GM12878 (cell line): ENCODE measurements around the gene CACNA1D. TPM values are rescaled to one million over a fixed set of nuclear protein-coding genes. Genes with fewer than 3 reads are reported as not detected.

ENCODE experiments used
- ATAC-seq: fragments of 200-7000 bp; cut with Tn5 transposase; 3 replicates; pipeline ENCODE4 v1.9.1; 2020; ENCODE audit warnings: mild to moderate bottlenecking, moderate library complexity
- BruUV-seq: library from RNA; stranded (reverse); fragments of 400-500 nt; replicated peaks from 2 replicates; lab custom pipeline; 2021; lab: Mats Ljungman, UMichigan
- CTCF ChIA-PET: fragments of 300-600 bp; sonication (Branson Sonifier 250); formaldehyde crosslinking; extraction: SDS; loops from one replicate; lab custom pipeline; 2021; ENCODE audit warnings: inconsistent platforms; lab: Yijun Ruan, JAX
- POLR2A ChIA-PET: fragments of 350-600 bp; formaldehyde crosslinking; extraction: SDS; loops from one replicate; lab custom pipeline; 2021; ENCODE audit warnings: inconsistent platforms; lab: Charles Lee
- RAD21 ChIA-PET: fragments of 300-600 bp; sonication (Branson Sonifier 250); formaldehyde crosslinking; loops from one replicate; lab custom pipeline; 2023; ENCODE audit warnings: antibody characterized with exemption; ENCODE audit not compliant: unreplicated experiment; lab: Charles Lee
- SMC1A ChIA-PET: fragments of 300-600 bp; sonication (Branson Sonifier 250); formaldehyde crosslinking; loops from one replicate; lab custom pipeline; 2023; ENCODE audit not compliant: unreplicated experiment, uncharacterized antibody; lab: Charles Lee
- DNase-seq: peaks from one replicate; pipeline ENCODE4 v3.0.0-alpha.2; 2011; ENCODE audit warnings: low read depth, low spot score
- FAIRE-seq: peaks from 3 replicates; lab custom pipeline; 2011; peaks lifted over from hg19 to GRCh38; lab: Jason Lieb, UNC
- H2AFZ ChIP-seq: 2 replicates; pipeline ENCODE4 v1.6.0; 2011; ENCODE audit warnings: low read depth, low read length, control low read depth; ENCODE audit not compliant: control insufficient read depth
- H3K27ac ChIP-seq: 2 replicates; pipeline ENCODE4 v1.5.1; 2011; ENCODE audit warnings: control low read depth; ENCODE audit not compliant: control insufficient read depth, insufficient read depth
- H3K27me3 ChIP-seq, 2 experiments: replicated peaks in 1 of 2; 2 replicates each; pipeline versions ENCODE4 v1.6.0 to v1.6.1; 2011; ENCODE audit warnings: low read length in 1 of 2; ENCODE audit not compliant: control insufficient read depth in 2 of 2, insufficient read depth in 2 of 2
- H3K36me3 ChIP-seq, 2 experiments: 2 replicates each; pipeline ENCODE4 v1.5.1; 2011; ENCODE audit warnings: low read length in 1 of 2; ENCODE audit not compliant: control insufficient read depth in 2 of 2, insufficient read depth in 2 of 2
- H3K4me1 ChIP-seq: 2 replicates; pipeline ENCODE4 v1.6.1; 2011; ENCODE audit warnings: mild to moderate bottlenecking, low read length, moderate library complexity, mixed read lengths; ENCODE audit not compliant: control insufficient read depth, insufficient read depth
- H3K4me2 ChIP-seq: 2 replicates; pipeline ENCODE4 v1.6.0; 2011; ENCODE audit warnings: control low read depth; ENCODE audit not compliant: control insufficient read depth, insufficient read depth
- H3K4me3 ChIP-seq: fragments of 200-600 bp; sonication (generic); 2 replicates; pipeline ENCODE4 v1.5.1; 2016
- H3K79me2 ChIP-seq: 2 replicates; pipeline ENCODE4 v1.6.0; 2011; ENCODE audit warnings: low read length; ENCODE audit not compliant: control insufficient read depth, insufficient read depth
- H3K9ac ChIP-seq: 2 replicates; pipeline ENCODE4 v1.8.0; 2011; ENCODE audit warnings: low read length, control low read depth, mixed read lengths; ENCODE audit not compliant: control insufficient read depth, insufficient read depth
- H3K9me3 ChIP-seq: replicated peaks from 3 replicates; pipeline ENCODE4 v1.5.1; 2011; ENCODE audit warnings: mild to moderate bottlenecking, low read length; ENCODE audit not compliant: control insufficient read depth, insufficient read depth
- H4K20me1 ChIP-seq: 2 replicates; pipeline ENCODE4 v1.6.0; 2011; ENCODE audit not compliant: control insufficient read depth, insufficient read depth
- ASH2L ChIP-seq: fragments of 300-600, 200-600 bp; sonication (generic); IDR thresholded peaks from 2 replicates; pipeline ENCODE4 v1.6.1; 2017; ENCODE audit warnings: low read depth, mild to moderate bottlenecking, borderline replicate concordance
- BRCA1 ChIP-seq: IDR thresholded peaks from 2 replicates; pipeline ENCODE4 v1.6.1; 2011; ENCODE audit warnings: low read depth, low read length, improper control_type of control experiment
- E2F4 ChIP-seq: IDR thresholded peaks from 2 replicates; pipeline ENCODE4 v1.6.1; 2012; ENCODE audit warnings: low read depth, low read length, improper control_type of control experiment
- EGR1 ChIP-seq, 2 experiments: IDR thresholded peaks; 1 replicate in 1 of 2; 2 replicates in 1 of 2; pipeline ENCODE4 v1.6.1; 2011 to 2012; ENCODE audit warnings: low read depth in 2 of 2, low read length in 2 of 2, borderline replicate concordance in 1 of 2, mild to moderate bottlenecking in 1 of 2, moderate library complexity in 1 of 2
- EZH2 ChIP-seq: IDR thresholded peaks from 2 replicates; pipeline ENCODE4 v1.6.1; 2012; ENCODE audit warnings: low read depth, mild to moderate bottlenecking, control low read depth, inconsistent platforms, low read length, borderline replicate concordance; ENCODE audit not compliant: control insufficient read depth
- IRF4 ChIP-seq: IDR thresholded peaks from 2 replicates; pipeline ENCODE4 v1.6.1; 2011; ENCODE audit warnings: low read depth, low read length
- NFYA ChIP-seq: IDR thresholded peaks from 2 replicates; pipeline ENCODE4 v1.6.1; 2011; ENCODE audit warnings: low read depth, mild to moderate bottlenecking, low read length, improper control_type of control experiment, borderline replicate concordance
- NKRF ChIP-seq: fragments of 450-650 bp; conservative IDR thresholded peaks from 2 replicates; pipeline ENCODE4 v1.6.1; 2017; ENCODE audit warnings: mild to moderate bottlenecking, moderate library complexity
- POLR2AphosphoS5 ChIP-seq: IDR thresholded peaks from 2 replicates; pipeline ENCODE4 v1.6.1; 2011; ENCODE audit warnings: mild to moderate bottlenecking, low read length, inconsistent platforms
- SMAD1 ChIP-seq: fragments of 450-650 bp; IDR thresholded peaks from 2 replicates; pipeline ENCODE4 v1.6.1; 2018; ENCODE audit warnings: mild to moderate bottlenecking, low read depth; ENCODE audit not compliant: partially characterized antibody
- SRF ChIP-seq, 2 experiments: IDR thresholded peaks; 2 replicates each; pipeline ENCODE4 v1.6.1; 2011; ENCODE audit warnings: low read depth in 2 of 2, low read length in 2 of 2, mild to moderate bottlenecking in 1 of 2, moderate library complexity in 1 of 2
- USF2 ChIP-seq: IDR thresholded peaks from 2 replicates; pipeline ENCODE4 v1.6.1; 2011; ENCODE audit warnings: low read depth, low read length, improper control_type of control experiment, borderline replicate concordance
- WGBS: methylation state at CpG from one replicate; pipeline ENCODE4 v1.1.6; 2016; ENCODE audit warnings: low lambda C conversion rate; ENCODE audit not compliant: insufficient replicate concordance, insufficient coverage; ENCODE audit errors: missing lambda C conversion rate; 5-methylcytosine and 5-hydroxymethylcytosine counted together
- in situ Hi-C: fragments of 300-500 bp; cut with MboI; formaldehyde crosslinking; loops from 9 replicates; pipeline ENCODE4 v1.14.3; 2018; ENCODE audit warnings: mixed read lengths
- intact Hi-C: fragments of 100-400 bp; cut with micrococcal nuclease; formaldehyde crosslinking; loops from one replicate; pipeline ENCODE4 v1.14.2; 2022; ENCODE audit not compliant: unreplicated experiment
- polyA plus RNA-seq, 11 experiments: library from polyadenylated mRNA; depleted of rRNA in 4 of 11; unstranded in 6 of 11; stranded (reverse) in 5 of 11; fragments of >200 nt; fragmentation: Nextera tagmentation in 4 of 11; fragmentation: Illumina TruSeq in 1 of 11; extraction: Ambion mirVana in 4 of 11; extraction: Trizol in 1 of 11; gene quantifications; 1 replicate in 1 of 11; 2 replicates in 10 of 11; pipeline versions ENCODE4 v1.2.1 to v1.2.3, GENCODE V29; 2011 to 2016; ENCODE audit warnings: inconsistent platforms in 2 of 11, missing spikeins in 2 of 11, low read depth in 1 of 11
- total RNA-seq, 4 experiments: library from RNA; depleted of rRNA in 3 of 4; stranded (reverse); fragments of >200 nt in 3 of 4; fragmentation: Illumina TruSeq in 1 of 4; extraction: Trizol in 1 of 4; gene quantifications; 2 replicates each; pipeline versions ENCODE4 v1.2.1 to v1.2.3, GENCODE V29; 2013 to 2021
- TF ChIP-seq, protein P1 (sequence below): IDR thresholded peaks from 2 replicates; pipeline ENCODE4 v1.6.1; 2012; ENCODE audit warnings: low read depth, low read length, improper control_type of control experiment
- TF ChIP-seq, protein P2 (sequence below): fragments of 450-650 bp; formaldehyde crosslinking; IDR thresholded peaks from 2 replicates; pipeline ENCODE4 v1.5.0; 2022; ENCODE audit warnings: mild to moderate bottlenecking, missing genetic modification characterization

Gene CACNA1D
- total and polyA plus RNA-seq, 10 of the 15 experiments (the other 5 are each of a cell fraction or from before 2014, with no cell fraction given), result 0.21 to 24.4 (median 1.6) TPM

DNA sequence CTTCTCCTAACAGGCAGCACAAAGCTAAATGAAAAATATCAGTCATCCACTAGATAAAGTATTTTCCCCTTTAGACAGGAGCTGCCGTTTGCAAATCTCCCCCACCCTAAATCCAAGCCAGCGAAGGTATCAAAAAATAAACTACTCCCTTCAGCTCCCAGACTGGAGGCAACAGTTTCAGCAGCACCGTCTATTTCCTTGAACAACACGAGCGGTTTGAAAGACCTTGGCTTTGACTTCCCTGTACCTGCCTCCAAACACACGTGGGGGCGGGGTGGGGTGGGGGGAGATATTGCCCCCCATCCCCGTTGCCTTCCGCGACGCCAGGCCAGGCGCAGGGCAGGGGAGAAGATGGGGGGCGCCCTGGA is 832 bp upstream of the CACNA1D start:
- Histone ChIP-seq H4K20me1 (no peaks in the 10 kb centered on the region), H2AFZ (no peak overlapping the region), H3K27ac (no peak overlapping the region), H3K36me3 (no peaks in the 10 kb centered on the region), H3K79me2 (no peaks in the 10 kb centered on the region), H3K4me2 (no peak overlapping the region), H3K27me3 (peaks cover 7 to 20% of the 10 kb centered on the region in 2 experiments), H3K4me3 (no peak overlapping the region), H3K9ac (no peak overlapping the region), H3K4me1 (no peaks in the 10 kb centered on the region), H3K9me3 (no peaks in the 10 kb centered on the region)
- BruUV-seq, result no TSS peak
- in situ Hi-C loops, result no loop called here
- POLR2A ChIA-PET, result no interaction called here
- no peak for DNase-seq
- intact Hi-C loops, result no loop called here
- RAD21 ChIA-PET, result no interaction called here
- ATAC-seq, result no peak
- SMC1A ChIA-PET, result interaction anchor here (0.9 to 1.4 kb wide), 3 partner anchors 10 to 217 kb away, joined by 3 read pairs; no protein-coding TSS in a partner anchor
- 35% methylated on average over 12 of the region's 13 CpGs for WGBS
- CTCF ChIA-PET, result interaction anchor here (0.6 kb wide), 1 partner anchor 651 kb away, joined by 3 read pairs; no protein-coding TSS in a partner anchor
- FAIRE-seq, result no peak
- no peak for TF ChIP-seq ASH2L
- no peak for TF ChIP-seq SMAD1
- TF ChIP-seq, protein P1, sequence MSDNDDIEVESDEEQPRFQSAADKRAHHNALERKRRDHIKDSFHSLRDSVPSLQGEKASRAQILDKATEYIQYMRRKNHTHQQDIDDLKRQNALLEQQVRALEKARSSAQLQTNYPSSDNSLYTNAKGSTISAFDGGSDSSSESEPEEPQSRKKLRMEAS, result no peak
- no peak for TF ChIP-seq EGR1 (IDR thresholded peaks at IDR 0.05; ENCODE audit: borderline replicate concordance in 1 of 2, low read depth in 2 of 2, low read length in 2 of 2)
- TF ChIP-seq IRF4, result no peak
- TF ChIP-seq E2F4, result no peak
- TF ChIP-seq NKRF, result no peak
- no peak for TF ChIP-seq USF2
- no peak for TF ChIP-seq BRCA1
- TF ChIP-seq EZH2, result no peak
- TF ChIP-seq, protein P2, sequence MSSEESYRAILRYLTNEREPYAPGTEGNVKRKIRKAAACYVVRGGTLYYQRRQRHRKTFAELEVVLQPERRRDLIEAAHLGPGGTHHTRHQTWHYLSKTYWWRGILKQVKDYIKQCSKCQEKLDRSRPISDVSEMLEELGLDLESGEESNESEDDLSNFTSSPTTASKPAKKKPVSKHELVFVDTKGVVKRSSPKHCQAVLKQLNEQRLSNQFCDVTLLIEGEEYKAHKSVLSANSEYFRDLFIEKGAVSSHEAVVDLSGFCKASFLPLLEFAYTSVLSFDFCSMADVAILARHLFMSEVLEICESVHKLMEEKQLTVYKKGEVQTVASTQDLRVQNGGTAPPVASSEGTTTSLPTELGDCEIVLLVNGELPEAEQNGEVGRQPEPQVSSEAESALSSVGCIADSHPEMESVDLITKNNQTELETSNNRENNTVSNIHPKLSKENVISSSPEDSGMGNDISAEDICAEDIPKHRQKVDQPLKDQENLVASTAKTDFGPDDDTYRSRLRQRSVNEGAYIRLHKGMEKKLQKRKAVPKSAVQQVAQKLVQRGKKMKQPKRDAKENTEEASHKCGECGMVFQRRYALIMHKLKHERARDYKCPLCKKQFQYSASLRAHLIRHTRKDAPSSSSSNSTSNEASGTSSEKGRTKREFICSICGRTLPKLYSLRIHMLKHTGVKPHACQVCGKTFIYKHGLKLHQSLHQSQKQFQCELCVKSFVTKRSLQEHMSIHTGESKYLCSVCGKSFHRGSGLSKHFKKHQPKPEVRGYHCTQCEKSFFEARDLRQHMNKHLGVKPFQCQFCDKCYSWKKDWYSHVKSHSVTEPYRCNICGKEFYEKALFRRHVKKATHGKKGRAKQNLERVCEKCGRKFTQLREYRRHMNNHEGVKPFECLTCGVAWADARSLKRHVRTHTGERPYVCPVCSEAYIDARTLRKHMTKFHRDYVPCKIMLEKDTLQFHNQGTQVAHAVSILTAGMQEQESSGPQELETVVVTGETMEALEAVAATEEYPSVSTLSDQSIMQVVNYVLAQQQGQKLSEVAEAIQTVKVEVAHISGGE (CRISPR knock-in tag), result no peak
- TF ChIP-seq SRF (IDR thresholded peaks at IDR 0.05; ENCODE audit: low read depth in 2 of 2, low read length in 2 of 2), result no peak
- no peak for TF ChIP-seq NFYA
- TF ChIP-seq POLR2AphosphoS5, result no peak
